MCF 10A (cell line): ENCODE results near the gene ZNF423. TPM values are rescaled to one million over a fixed set of nuclear protein-coding genes. Genes with fewer than 3 reads are reported as not detected.

Source experiments
- BruUV-seq: library from RNA; stranded (reverse); fragments of 400-500 nt; replicated peaks from 2 replicates; lab custom pipeline; 2021; lab: Mats Ljungman, UMichigan
- CTCF ChIA-PET: fragments of 300-600 bp; sonication (Branson Sonifier 250); formaldehyde crosslinking; extraction: SDS; loops from one replicate; lab custom pipeline; 2021; ENCODE audit warnings: antibody characterized with exemption, inconsistent platforms; lab: Yijun Ruan, JAX
- POLR2A ChIA-PET: fragments of 300-600, 350-650 bp; sonication (Branson Sonifier 250); formaldehyde crosslinking; extraction: SDS; loops from one replicate; lab custom pipeline; 2020; ENCODE audit warnings: antibody characterized with exemption, inconsistent platforms; lab: Yijun Ruan, JAX
- DNase-seq: peaks from one replicate; pipeline ENCODE4 v3.0.0-alpha.2; 2018; ENCODE audit not compliant: unreplicated experiment
- H3K27ac Mint-ChIP-seq: one replicate; pipeline ENCODE4 v1.8.0; 2022; ENCODE audit warnings: mild to moderate bottlenecking, low read depth, mixed read lengths; ENCODE audit not compliant: unreplicated experiment
- H3K27me3 Mint-ChIP-seq: one replicate; pipeline ENCODE4 v1.8.0; 2022; ENCODE audit warnings: mixed read lengths; ENCODE audit not compliant: insufficient read depth, unreplicated experiment
- H3K36me3 Mint-ChIP-seq: one replicate; pipeline ENCODE4 v1.8.0; 2022; ENCODE audit warnings: mild to moderate bottlenecking, moderate library complexity, mixed read lengths; ENCODE audit not compliant: insufficient read depth, unreplicated experiment
- H3K4me1 Mint-ChIP-seq: one replicate; pipeline ENCODE4 v1.8.0; 2022; ENCODE audit warnings: mixed read lengths; ENCODE audit not compliant: insufficient read depth, unreplicated experiment
- H3K4me3 Mint-ChIP-seq: one replicate; pipeline ENCODE4 v1.8.0; 2022; ENCODE audit warnings: mild to moderate bottlenecking, moderate library complexity, mixed read lengths; ENCODE audit not compliant: unreplicated experiment
- H3K9me3 Mint-ChIP-seq: one replicate; pipeline ENCODE4 v1.8.0; 2022; ENCODE audit warnings: mixed read lengths; ENCODE audit not compliant: unreplicated experiment
- intact Hi-C: fragments of 100-400 bp; cut with micrococcal nuclease; formaldehyde crosslinking; loops from 2 replicates; pipeline ENCODE4 v1.14.1; 2022
- total RNA-seq: library from RNA; stranded (reverse); gene quantifications from 2 replicates; pipeline ENCODE4 v1.2.3, GENCODE V29; 2022
- TF ChIP-seq, protein P1 (sequence below): fragments of 200-600 bp; IDR thresholded peaks from one replicate; pipeline ENCODE4 v1.8.0; 2022; ENCODE audit warnings: antibody characterized with exemption, mild to moderate bottlenecking; ENCODE audit not compliant: unreplicated experiment

The ZNF423 gene
- total RNA-seq, 1 experiment from 2014 or later, result not detected

DNA sequence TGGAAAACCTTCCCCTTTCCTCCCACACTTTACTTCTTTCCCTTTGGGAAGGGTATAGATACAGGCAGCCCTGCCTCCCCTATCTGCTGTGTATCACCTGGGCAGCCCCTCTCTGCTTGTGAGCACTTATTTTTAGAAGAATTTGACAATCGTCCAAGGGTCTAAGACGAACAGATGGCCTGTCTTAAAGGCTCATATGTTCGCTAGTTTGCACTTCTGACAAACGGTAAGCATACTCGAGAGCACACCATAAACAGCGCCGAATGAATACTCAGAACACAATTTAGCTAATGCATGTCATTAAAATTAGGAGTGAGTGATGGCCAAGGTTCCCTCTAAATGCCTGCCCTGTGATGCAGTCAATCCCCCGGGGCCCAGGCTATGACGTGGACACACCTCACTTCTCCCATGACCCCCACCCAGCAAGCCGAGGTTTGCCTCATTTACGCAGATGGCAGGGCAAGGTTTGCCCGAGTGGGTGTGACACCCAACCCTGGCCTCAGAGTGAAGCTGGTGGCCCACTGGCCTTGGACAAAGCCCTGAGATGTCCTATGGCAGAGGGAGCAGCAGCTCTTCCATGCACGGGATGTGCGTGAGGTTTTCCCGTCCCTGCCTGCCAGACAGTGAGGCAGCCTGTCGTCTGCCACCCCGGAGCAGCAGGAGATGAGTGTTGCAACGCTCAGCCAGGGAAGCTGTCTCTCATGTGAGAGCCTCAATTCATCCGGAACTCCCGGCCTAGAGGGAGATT, 357.1 kb downstream of the ZNF423 start:
- CTCF ChIA-PET, result interaction anchor here (0.6 kb wide), 2 partner anchors 347 to 419 kb away, joined by 3 to 4 read pairs; no protein-coding TSS in a partner anchor
- intact Hi-C loops, result no loop called here
- POLR2A ChIA-PET, result interaction anchor here (0.6 kb wide), 1 partner anchor 1005 kb away, joined by 3 read pairs; no protein-coding TSS in a partner anchor
- H3K27me3 Mint-ChIP-seq, result no peaks in the 10 kb centered on the region
- H3K4me1 Mint-ChIP-seq, result no peaks in the 10 kb centered on the region
- no peak overlapping the region for H3K4me3 Mint-ChIP-seq
- H3K36me3 Mint-ChIP-seq, result no peaks in the 10 kb centered on the region
- no peaks in the 10 kb centered on the region for H3K9me3 Mint-ChIP-seq
- BruUV-seq, result no TSS peak
- no peak for DNase-seq
- H3K27ac Mint-ChIP-seq, result no peak overlapping the region
- TF ChIP-seq, protein P1, sequence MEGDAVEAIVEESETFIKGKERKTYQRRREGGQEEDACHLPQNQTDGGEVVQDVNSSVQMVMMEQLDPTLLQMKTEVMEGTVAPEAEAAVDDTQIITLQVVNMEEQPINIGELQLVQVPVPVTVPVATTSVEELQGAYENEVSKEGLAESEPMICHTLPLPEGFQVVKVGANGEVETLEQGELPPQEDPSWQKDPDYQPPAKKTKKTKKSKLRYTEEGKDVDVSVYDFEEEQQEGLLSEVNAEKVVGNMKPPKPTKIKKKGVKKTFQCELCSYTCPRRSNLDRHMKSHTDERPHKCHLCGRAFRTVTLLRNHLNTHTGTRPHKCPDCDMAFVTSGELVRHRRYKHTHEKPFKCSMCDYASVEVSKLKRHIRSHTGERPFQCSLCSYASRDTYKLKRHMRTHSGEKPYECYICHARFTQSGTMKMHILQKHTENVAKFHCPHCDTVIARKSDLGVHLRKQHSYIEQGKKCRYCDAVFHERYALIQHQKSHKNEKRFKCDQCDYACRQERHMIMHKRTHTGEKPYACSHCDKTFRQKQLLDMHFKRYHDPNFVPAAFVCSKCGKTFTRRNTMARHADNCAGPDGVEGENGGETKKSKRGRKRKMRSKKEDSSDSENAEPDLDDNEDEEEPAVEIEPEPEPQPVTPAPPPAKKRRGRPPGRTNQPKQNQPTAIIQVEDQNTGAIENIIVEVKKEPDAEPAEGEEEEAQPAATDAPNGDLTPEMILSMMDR, result no peak

DNA sequence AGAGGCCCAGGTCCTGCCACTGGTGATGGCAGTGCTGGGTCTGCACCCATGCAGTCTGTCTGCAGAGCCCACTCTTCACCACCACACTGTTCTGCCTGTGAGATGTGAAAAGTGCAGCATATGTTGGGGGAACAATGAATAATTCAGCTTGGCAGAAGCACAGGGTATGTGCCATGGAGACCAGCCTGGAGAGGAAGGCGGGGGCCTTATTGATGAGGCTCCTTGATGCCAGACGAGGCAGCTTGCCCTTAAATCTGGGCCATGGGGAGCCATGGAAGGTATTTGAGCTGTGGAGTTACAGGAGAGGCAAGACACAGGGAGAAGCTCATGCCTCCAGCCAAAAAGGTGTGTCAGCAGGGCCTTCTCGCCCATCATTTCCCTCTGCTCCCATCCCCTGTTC, 357.6 kb downstream of the ZNF423 start:
- intact Hi-C loops, result no loop called here
- ChIA-PET POLR2A (interaction anchor here (0.6 kb wide), 1 partner anchor 1006 kb away, joined by 3 read pairs; no protein-coding TSS in a partner anchor), CTCF (no interaction called here)
- no peak overlapping the region for H3K4me3 Mint-ChIP-seq
- BruUV-seq, result no TSS peak
- TF ChIP-seq, protein P1, result no peak
- H3K36me3 Mint-ChIP-seq, result no peaks in the 10 kb centered on the region
- no peak overlapping the region for H3K27ac Mint-ChIP-seq
- no peak for DNase-seq
- no peaks in the 10 kb centered on the region for H3K9me3 Mint-ChIP-seq
- no peaks in the 10 kb centered on the region for H3K4me1 Mint-ChIP-seq
- no peaks in the 10 kb centered on the region for H3K27me3 Mint-ChIP-seq

DNA sequence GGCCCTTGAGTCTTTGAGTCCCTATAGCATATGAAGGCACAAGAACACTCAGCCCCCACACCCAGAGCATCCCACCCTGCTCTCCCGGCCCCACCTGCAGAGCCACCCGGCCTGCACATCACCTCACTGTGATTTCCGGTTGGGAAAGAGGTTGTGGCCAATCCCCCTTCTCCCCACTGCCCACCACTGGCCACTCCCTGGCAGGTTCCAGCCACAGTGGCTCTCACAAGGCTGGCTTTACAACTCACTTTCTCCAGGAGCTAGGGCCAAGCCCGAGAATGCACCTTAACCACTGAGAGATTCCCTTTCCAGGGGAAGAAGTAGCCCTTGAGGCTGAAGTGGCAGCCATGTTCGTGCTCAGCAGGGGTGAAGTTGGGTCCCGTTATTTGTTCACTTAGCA, 358.4 kb downstream of the ZNF423 start:
- TF ChIP-seq, protein P1, result no peak
- Mint-ChIP-seq H3K27me3 (no peaks in the 10 kb centered on the region), H3K4me1 (no peaks in the 10 kb centered on the region), H3K9me3 (no peaks in the 10 kb centered on the region), H3K36me3 (no peaks in the 10 kb centered on the region), H3K27ac (no peak overlapping the region), H3K4me3 (no peak overlapping the region)
- ChIA-PET CTCF (interaction anchor here (0.6 kb wide), 1 partner anchor 52 kb away, joined by 3 read pairs; no protein-coding TSS in a partner anchor), POLR2A (no interaction called here)
- DNase-seq, result no peak
- no TSS peak for BruUV-seq
- intact Hi-C loops, result no loop called here

DNA sequence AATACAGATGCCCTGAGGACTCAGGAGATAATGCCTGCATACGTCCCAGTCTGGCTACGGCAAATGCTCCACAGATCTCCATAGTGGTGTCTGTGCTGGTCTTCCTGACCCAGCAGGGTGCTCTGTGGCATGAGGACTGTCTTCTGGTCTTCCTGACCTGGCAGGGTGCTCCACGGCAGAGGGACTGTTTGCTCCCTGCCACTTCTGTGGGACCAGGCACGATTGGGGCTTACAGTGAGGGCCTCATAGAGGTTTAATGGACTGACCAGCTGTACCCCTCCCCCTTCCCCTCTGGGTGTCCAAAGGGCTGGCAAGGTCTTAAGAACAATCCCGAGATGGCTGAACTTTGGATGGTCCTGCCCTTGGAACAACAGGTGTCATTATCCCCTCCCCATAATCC, 359.3 kb downstream of the ZNF423 start:
- no peak for DNase-seq
- intact Hi-C loops, result no loop called here
- ChIA-PET POLR2A (no interaction called here), CTCF (no interaction called here)
- Mint-ChIP-seq H3K27me3 (peaks cover 1% of the 10 kb centered on the region), H3K36me3 (no peaks in the 10 kb centered on the region), H3K4me3 (no peak overlapping the region), H3K27ac (no peak overlapping the region), H3K9me3 (no peaks in the 10 kb centered on the region), H3K4me1 (no peaks in the 10 kb centered on the region)
- TF ChIP-seq, protein P1, result no peak
- BruUV-seq, result no TSS peak
